ENCODE measurements around the gene RFX3.

GRCh38 chr9:3173374-3173773, 352.4 kb downstream of the RFX3 start:
- TF ChIP-seq EZH2 (IDR thresholded peaks at IDR 0.05; ENCODE audit: borderline replicate concordance, low read length) = no peak
- TF ChIP-seq CTCF (IDR thresholded peaks at IDR 0.05; ENCODE audit: low read length) = no peak

All from OCI-LY1 (cell line).